ENCODE data around the gene PIP5K1C.

Gene PIP5K1C

DNA sequence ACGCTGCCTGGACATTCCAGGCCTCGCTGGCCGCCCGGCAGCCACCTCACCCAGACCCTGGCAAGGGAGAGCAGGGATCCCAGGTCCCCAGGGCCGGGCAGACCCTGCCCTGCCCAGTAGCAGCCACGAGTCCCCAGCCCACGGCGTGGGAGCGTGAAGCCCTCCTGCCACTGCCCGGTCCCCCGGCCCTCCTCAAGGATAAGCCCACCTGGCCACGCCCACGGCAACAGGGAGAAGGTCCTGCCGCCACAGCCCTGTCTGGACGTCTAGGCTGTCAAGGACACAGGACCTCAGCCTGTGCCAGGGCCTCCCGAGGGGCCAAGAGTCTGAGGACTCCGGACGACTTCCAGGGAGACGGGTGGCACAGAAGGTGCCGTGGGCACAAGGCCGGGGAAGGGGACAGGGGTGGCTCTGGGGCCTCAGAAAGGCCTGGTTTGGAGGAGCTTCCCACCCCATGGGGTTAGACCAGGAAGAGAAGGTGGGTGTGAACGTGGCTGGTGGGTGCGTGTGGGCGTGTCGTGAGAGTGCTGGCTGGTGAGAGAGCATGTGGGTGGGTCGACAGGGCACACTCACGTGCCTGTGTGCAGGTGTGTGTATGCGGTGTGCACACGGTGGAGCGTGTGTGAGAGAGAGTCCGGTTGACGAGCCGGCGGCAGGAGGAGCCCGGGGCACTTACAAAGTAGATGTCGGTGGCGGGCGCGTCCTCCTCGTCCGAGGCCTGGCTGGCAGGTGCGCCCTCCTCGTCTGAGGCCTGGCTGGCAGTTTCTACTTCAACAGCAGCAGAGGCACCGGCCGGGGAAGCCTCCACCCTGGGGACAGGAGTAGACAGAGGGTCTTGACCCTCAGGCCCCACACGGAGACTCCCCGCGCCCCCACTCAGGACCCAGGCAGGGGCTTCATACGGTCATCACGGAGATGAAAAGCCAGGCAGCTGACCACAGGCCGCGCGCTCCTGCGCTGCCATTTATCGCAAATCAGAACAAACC is 61.8 kb downstream of the PIP5K1C start:
- H3K36me3 ChIP-seq (ENCODE audit: control insufficient read depth in 5 of 5, insufficient read depth in 5 of 5, low read length in 5 of 5) = peaks cover 0 to 81% (median 59%) of the 10 kb centered on the region in 5 donors
- H3K4me1 ChIP-seq (ENCODE audit: control insufficient read depth in 5 of 5, insufficient read depth in 5 of 5, low read length in 5 of 5) = no peaks in the 10 kb centered on the region
- no peaks in the 10 kb centered on the region for H3K27me3 ChIP-seq (ENCODE audit: control insufficient read depth in 5 of 5, insufficient read depth in 4 of 5, low read length in 5 of 5)
- no peaks in the 10 kb centered on the region for H3K9me3 ChIP-seq (ENCODE audit: control insufficient read depth in 5 of 5, low read length in 5 of 5)
- H3K4me3 ChIP-seq (ENCODE audit: low read depth in 1 of 5, low read length in 5 of 5) = no peak overlapping the region
- no peak overlapping the region for H3K9ac ChIP-seq (ENCODE audit: low read length in 5 of 5)
- no peak overlapping the region for H3K27ac ChIP-seq (ENCODE audit: low read depth, low read length)

DNA sequence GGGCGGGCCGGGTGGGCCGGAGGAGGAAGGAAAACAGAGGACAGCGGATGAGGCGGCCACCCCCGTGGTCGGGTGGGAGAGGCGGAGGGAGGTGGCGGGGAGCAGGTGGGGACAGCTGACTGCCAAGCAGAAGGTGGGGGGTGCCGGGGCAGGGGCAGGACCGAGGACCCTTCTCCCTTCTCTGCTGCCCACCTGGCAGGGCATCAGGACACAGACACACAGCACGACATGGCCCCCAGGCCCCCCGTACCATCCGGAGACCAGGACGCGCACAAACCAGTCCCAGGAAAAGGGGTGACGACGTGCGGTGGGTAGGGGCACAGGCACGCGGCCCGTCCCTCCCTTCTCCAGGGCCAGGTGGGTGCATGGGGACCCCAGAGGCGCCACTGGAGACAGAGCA is 62.6 kb downstream of the PIP5K1C start:
- Histone ChIP-seq H3K36me3 (ENCODE audit: control insufficient read depth in 5 of 5, insufficient read depth in 5 of 5, low read length in 5 of 5) (peaks cover 0 to 81% (median 57%) of the 10 kb centered on the region in 5 donors), H3K27me3 (ENCODE audit: control insufficient read depth in 5 of 5, insufficient read depth in 4 of 5, low read length in 5 of 5) (no peaks in the 10 kb centered on the region), H3K4me3 (ENCODE audit: low read depth in 1 of 5, low read length in 5 of 5) (no peak overlapping the region)

DNA sequence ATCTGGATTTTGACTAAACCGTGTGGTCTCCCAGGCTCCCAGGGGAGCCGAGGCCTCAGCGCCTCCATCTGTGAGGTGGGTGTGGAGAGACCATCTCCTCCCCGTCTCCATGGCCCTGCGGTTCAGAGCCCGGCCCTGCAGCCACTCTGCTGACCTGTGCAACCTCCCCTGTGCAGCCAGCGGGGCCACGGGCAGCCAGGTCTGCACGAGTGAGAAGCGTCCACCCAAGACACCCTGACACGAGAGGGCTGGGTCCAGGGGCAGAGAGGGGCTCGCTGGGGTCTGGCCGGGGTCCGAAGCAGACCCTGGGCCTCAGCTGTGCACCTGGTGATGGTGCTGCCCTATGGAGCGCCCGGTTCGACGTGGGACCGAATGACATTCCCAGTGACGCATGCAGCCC is 63.3 kb downstream of the PIP5K1C start:
- Histone ChIP-seq H3K27me3 (ENCODE audit: control insufficient read depth in 5 of 5, insufficient read depth in 4 of 5, low read length in 5 of 5) (no peaks in the 10 kb centered on the region), H3K9ac (ENCODE audit: low read length in 5 of 5) (no peak overlapping the region), H3K4me1 (ENCODE audit: control insufficient read depth in 5 of 5, insufficient read depth in 5 of 5, low read length in 5 of 5) (no peaks in the 10 kb centered on the region), H3K4me3 (ENCODE audit: low read depth in 1 of 5, low read length in 5 of 5) (no peak overlapping the region), H3K27ac (ENCODE audit: low read depth, low read length) (no peak overlapping the region), H3K9me3 (ENCODE audit: control insufficient read depth in 5 of 5, low read length in 5 of 5) (no peaks in the 10 kb centered on the region), H3K36me3 (ENCODE audit: control insufficient read depth in 5 of 5, insufficient read depth in 5 of 5, low read length in 5 of 5) (peaks cover 0 to 81% (median 57%) of the 10 kb centered on the region in 5 donors)

More for the DNA sequence above, 62.6 kb downstream of the PIP5K1C start:
- no peak overlapping the region for H3K27ac ChIP-seq (ENCODE audit: low read depth, low read length)
- H3K9me3 ChIP-seq (ENCODE audit: control insufficient read depth in 5 of 5, low read length in 5 of 5) = no peaks in the 10 kb centered on the region
- H3K9ac ChIP-seq (ENCODE audit: low read length in 5 of 5) = no peak overlapping the region
- no peaks in the 10 kb centered on the region for H3K4me1 ChIP-seq (ENCODE audit: control insufficient read depth in 5 of 5, insufficient read depth in 5 of 5, low read length in 5 of 5)

DNA sequence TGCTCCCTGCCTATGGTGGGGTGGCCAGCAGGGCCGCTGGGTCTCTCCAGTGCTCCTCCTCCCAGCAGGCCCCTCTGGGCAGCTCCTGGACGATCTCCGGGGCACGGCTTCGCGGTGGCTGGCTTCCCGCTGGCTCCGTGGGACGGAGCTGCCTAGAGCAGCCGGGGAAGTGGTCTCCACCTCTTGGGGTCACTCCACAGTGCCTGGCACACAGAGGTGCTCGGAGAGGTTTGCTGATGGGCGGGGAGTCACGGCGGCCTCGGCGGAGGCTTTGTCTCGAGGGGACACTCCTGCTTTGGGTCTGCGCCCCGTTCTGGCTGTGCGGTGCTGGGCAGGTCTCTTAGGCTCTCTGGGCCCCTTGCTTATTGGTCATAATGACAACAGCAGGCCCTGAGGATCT is 63.8 kb downstream of the PIP5K1C start:
- Histone ChIP-seq H3K9ac (ENCODE audit: low read length in 5 of 5) (no peak overlapping the region), H3K4me3 (ENCODE audit: low read depth in 1 of 5, low read length in 5 of 5) (no peak overlapping the region), H3K4me1 (ENCODE audit: control insufficient read depth in 5 of 5, insufficient read depth in 5 of 5, low read length in 5 of 5) (no peaks in the 10 kb centered on the region), H3K9me3 (ENCODE audit: control insufficient read depth in 5 of 5, low read length in 5 of 5) (no peaks in the 10 kb centered on the region), H3K36me3 (ENCODE audit: control insufficient read depth in 5 of 5, insufficient read depth in 5 of 5, low read length in 5 of 5) (peaks cover 0 to 81% (median 57%) of the 10 kb centered on the region in 5 donors), H3K27me3 (ENCODE audit: control insufficient read depth in 5 of 5, insufficient read depth in 4 of 5, low read length in 5 of 5) (no peaks in the 10 kb centered on the region), H3K27ac (ENCODE audit: low read depth, low read length) (no peak overlapping the region)

GRCh38 chr19:3634496-3635045 is 65.7 kb downstream of the PIP5K1C start:
- Histone ChIP-seq H3K27ac (ENCODE audit: low read depth, low read length) (no peak overlapping the region), H3K36me3 (ENCODE audit: control insufficient read depth in 5 of 5, insufficient read depth in 5 of 5, low read length in 5 of 5) (peaks cover 0 to 80% (median 61%) of the 10 kb centered on the region in 5 donors), H3K27me3 (ENCODE audit: control insufficient read depth in 5 of 5, insufficient read depth in 4 of 5, low read length in 5 of 5) (no peaks in the 10 kb centered on the region), H3K4me1 (ENCODE audit: control insufficient read depth in 5 of 5, insufficient read depth in 5 of 5, low read length in 5 of 5) (no peaks in the 10 kb centered on the region), H3K9me3 (ENCODE audit: control insufficient read depth in 5 of 5, low read length in 5 of 5) (no peaks in the 10 kb centered on the region), H3K4me3 (ENCODE audit: low read depth in 1 of 5, low read length in 5 of 5) (no peak overlapping the region), H3K9ac (ENCODE audit: low read length in 5 of 5) (no peak overlapping the region)

DNA sequence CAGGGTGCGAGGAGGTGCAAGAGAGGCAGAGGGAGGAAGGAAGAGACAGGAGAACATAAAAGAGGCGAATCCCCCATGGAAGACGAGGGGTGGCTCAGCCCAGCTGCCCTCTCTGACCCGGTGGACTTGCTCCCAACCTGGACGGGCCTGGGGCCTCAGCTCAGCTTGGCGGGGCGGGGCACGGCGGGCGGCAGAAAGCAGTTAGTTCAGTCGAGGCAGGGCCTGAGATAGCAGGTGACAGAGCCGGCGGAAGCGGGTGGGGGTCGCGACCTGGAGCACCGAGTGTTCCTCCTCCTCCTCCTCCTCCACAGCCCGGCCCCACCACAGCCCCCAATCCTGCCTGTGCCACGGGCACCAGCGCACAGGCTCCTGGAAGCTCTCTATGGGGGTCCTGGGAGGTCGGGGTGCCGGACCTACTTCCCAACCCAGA is 66.7 kb downstream of the PIP5K1C start:
- no peaks in the 10 kb centered on the region for H3K4me1 ChIP-seq (ENCODE audit: control insufficient read depth in 5 of 5, insufficient read depth in 5 of 5, low read length in 5 of 5)
- no peaks in the 10 kb centered on the region for H3K9me3 ChIP-seq (ENCODE audit: control insufficient read depth in 5 of 5, low read length in 5 of 5)
- no peak overlapping the region for H3K4me3 ChIP-seq (ENCODE audit: low read depth in 1 of 5, low read length in 5 of 5)
- peaks cover 0 to 70% (median 51%) of the 10 kb centered on the region in 5 donors for H3K36me3 ChIP-seq (ENCODE audit: control insufficient read depth in 5 of 5, insufficient read depth in 5 of 5, low read length in 5 of 5)
- no peak overlapping the region for H3K27ac ChIP-seq (ENCODE audit: low read depth, low read length)
- H3K27me3 ChIP-seq (ENCODE audit: control insufficient read depth in 5 of 5, insufficient read depth in 4 of 5, low read length in 5 of 5) = no peaks in the 10 kb centered on the region
- H3K9ac ChIP-seq (ENCODE audit: low read length in 5 of 5) = no peak overlapping the region

GRCh38 chr19:3632739-3633558 is 67.3 kb downstream of the PIP5K1C start:
- H3K36me3 ChIP-seq (ENCODE audit: control insufficient read depth in 5 of 5, insufficient read depth in 5 of 5, low read length in 5 of 5) = peaks cover 0 to 64% (median 45%) of the 10 kb centered on the region in 5 donors
- H3K9ac ChIP-seq (ENCODE audit: low read length in 5 of 5) = no peak overlapping the region
- H3K27me3 ChIP-seq (ENCODE audit: control insufficient read depth in 5 of 5, insufficient read depth in 4 of 5, low read length in 5 of 5) = no peaks in the 10 kb centered on the region
- no peak overlapping the region for H3K4me3 ChIP-seq (ENCODE audit: low read depth in 1 of 5, low read length in 5 of 5)
- H3K27ac ChIP-seq (ENCODE audit: low read depth, low read length) = no peak overlapping the region
- H3K9me3 ChIP-seq (ENCODE audit: control insufficient read depth in 5 of 5, low read length in 5 of 5) = no peaks in the 10 kb centered on the region
- no peaks in the 10 kb centered on the region for H3K4me1 ChIP-seq (ENCODE audit: control insufficient read depth in 5 of 5, insufficient read depth in 5 of 5, low read length in 5 of 5)

DNA sequence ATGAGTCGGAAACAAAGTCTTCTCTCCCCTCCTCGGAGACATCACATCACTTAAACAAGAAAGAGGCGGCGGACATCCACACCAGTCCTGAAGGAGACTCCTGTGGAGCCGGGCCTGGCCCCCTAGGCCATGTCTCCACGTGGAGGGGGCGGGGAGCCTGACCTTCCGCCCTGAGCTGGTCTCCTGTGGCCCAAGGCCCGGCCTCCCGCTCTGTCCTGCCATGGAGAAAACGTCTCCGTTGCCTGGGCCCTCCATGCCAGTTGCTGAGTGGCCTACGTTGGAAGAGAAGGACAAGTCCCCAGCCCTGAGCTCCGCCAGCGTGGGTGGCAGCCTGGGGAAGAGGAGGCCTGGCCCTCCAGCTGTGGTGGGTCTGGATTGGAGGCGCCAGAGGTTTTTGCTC is 68.2 kb downstream of the PIP5K1C start:
- H3K27ac ChIP-seq (ENCODE audit: low read depth, low read length) = no peak overlapping the region
- H3K27me3 ChIP-seq (ENCODE audit: control insufficient read depth in 5 of 5, insufficient read depth in 4 of 5, low read length in 5 of 5) = no peaks in the 10 kb centered on the region
- H3K9ac ChIP-seq (ENCODE audit: low read length in 5 of 5) = no peak overlapping the region
- peaks cover 0 to 4% (median 4%) of the 10 kb centered on the region in 5 donors for H3K4me1 ChIP-seq (ENCODE audit: control insufficient read depth in 5 of 5, insufficient read depth in 5 of 5, low read length in 5 of 5)
- H3K9me3 ChIP-seq (ENCODE audit: control insufficient read depth in 5 of 5, low read length in 5 of 5) = no peaks in the 10 kb centered on the region
- no peak overlapping the region for H3K4me3 ChIP-seq (ENCODE audit: low read depth in 1 of 5, low read length in 5 of 5)
- peaks cover 0 to 57% (median 37%) of the 10 kb centered on the region in 5 donors for H3K36me3 ChIP-seq (ENCODE audit: control insufficient read depth in 5 of 5, insufficient read depth in 5 of 5, low read length in 5 of 5)

DNA sequence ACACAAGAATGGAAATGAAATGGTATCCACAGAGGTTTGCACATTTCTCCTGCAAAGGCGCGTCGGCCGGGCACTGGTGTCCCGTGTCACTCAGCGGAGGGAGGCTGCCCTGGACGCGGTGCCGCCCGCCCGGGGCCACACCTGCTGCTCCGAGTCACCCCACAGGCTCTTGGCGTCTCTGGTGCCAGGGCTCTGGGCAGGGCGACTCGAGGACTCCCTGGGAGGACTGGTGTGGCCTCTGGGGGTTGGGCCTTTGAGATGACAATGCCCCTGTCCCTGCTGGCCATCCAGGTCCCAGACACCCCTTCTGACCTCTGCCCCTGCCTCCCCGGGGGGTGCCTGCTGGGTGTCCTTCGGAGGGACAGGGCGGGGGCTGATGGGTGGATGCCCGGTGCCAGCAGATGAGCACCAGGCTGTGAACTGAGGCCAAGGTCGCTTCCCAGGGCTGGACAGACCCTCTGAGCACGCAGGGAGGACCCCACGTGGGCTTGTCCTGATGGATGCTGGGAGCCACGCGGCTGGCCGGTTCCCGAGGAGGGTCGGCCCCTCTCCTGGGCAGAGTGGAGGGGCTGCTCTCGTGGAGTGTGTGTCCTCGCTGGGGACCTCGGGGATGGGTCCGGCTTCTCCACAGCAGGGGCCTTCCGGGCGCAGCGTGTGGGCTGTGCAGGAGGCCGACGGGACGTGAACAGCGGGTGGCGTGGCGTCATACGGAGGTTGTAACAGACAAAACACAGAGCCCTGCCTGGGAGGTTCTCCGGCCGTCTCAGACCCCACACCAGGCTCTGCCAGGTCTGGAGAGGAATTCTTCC is 69.0 kb downstream of the PIP5K1C start:
- Histone ChIP-seq H3K4me3 (ENCODE audit: low read depth in 1 of 5, low read length in 5 of 5) (no peak overlapping the region), H3K27me3 (ENCODE audit: control insufficient read depth in 5 of 5, insufficient read depth in 4 of 5, low read length in 5 of 5) (no peaks in the 10 kb centered on the region), H3K9me3 (ENCODE audit: control insufficient read depth in 5 of 5, low read length in 5 of 5) (no peaks in the 10 kb centered on the region), H3K4me1 (ENCODE audit: control insufficient read depth in 5 of 5, insufficient read depth in 5 of 5, low read length in 5 of 5) (peaks cover 1 to 7% (median 5%) of the 10 kb centered on the region in 5 donors), H3K27ac (ENCODE audit: low read depth, low read length) (no peak overlapping the region), H3K9ac (ENCODE audit: low read length in 5 of 5) (no peak overlapping the region), H3K36me3 (ENCODE audit: control insufficient read depth in 5 of 5, insufficient read depth in 5 of 5, low read length in 5 of 5) (peaks cover 0 to 49% (median 29%) of the 10 kb centered on the region in 5 donors)

Measured in subcutaneous abdominal adipose tissue (tissue), 5 donors.